Ishikawa (cell line): Measurements from ENCODE around the gene SHC4.

Source experiments
- EGR1 ChIP-seq: IDR thresholded peaks from 2 replicates; pipeline ENCODE4 v1.6.1; 2012
- EP300 ChIP-seq: IDR thresholded peaks from 2 replicates; pipeline ENCODE4 v1.6.1; 2012; ENCODE audit warnings: borderline replicate concordance
- FOXM1 ChIP-seq: IDR thresholded peaks from 2 replicates; pipeline ENCODE4 v1.6.1; 2012; ENCODE audit warnings: low read depth, borderline replicate concordance
- NFIC ChIP-seq: IDR thresholded peaks from 2 replicates; pipeline ENCODE4 v1.6.1; 2012
- TEAD4 ChIP-seq: IDR thresholded peaks from 2 replicates; pipeline ENCODE4 v1.6.1; 2012
- ZBTB7A ChIP-seq: IDR thresholded peaks from 2 replicates; pipeline ENCODE4 v1.6.1; 2012; ENCODE audit warnings: low read depth

- TF ChIP-seq EGR1 (no peak), FOXM1 (no peak), TEAD4 (no peak), NFIC (no peak), EP300 (no peak), ZBTB7A (no peak)
These were observed 161.5 kb downstream of the SHC4 start for GRCh38 chr15:48802257-48802656.
